IMR-90 (cell line): ENCODE data around the gene DOCK6. TPM values are rescaled to one million over a fixed set of nuclear protein-coding genes. Genes with fewer than 3 reads are reported as not detected.

ENCODE experiments used
- ATAC-seq: fragments of 200-7000 bp; cut with Tn5 transposase; 2 replicates; pipeline ENCODE4 v1.9.1; 2020; ENCODE audit warnings: low read depth, mild to moderate bottlenecking, moderate library complexity
- BruUV-seq: library from RNA; stranded (reverse); fragments of 400-500 nt; replicated peaks from 2 replicates; lab custom pipeline; 2021; lab: Mats Ljungman, UMichigan
- CTCF ChIA-PET: fragments of 300-600 bp; formaldehyde crosslinking; extraction: SDS; loops from one replicate; lab custom pipeline; 2021; ENCODE audit warnings: antibody characterized with exemption; lab: Yijun Ruan, JAX
- POLR2A ChIA-PET: fragments of 300-600 bp; sonication (Branson Sonifier 250); formaldehyde crosslinking; loops from one replicate; lab custom pipeline; 2022; ENCODE audit warnings: antibody characterized with exemption; ENCODE audit not compliant: unreplicated experiment; lab: Charles Lee
- DNase-seq: peaks from one replicate; pipeline ENCODE4 v3.0.0; 2013
- H2AFZ ChIP-seq: replicated peaks from 2 replicates; pipeline ENCODE3; 2013; ENCODE audit warnings: low read length, mild to moderate bottlenecking; ENCODE audit not compliant: poor library complexity
- H2AK5ac ChIP-seq: 2 replicates; pipeline ENCODE4 v1.6.1; 2013; ENCODE audit warnings: low read depth, low read length, inconsistent platforms
- H2AK9ac ChIP-seq: replicated peaks from 2 replicates; pipeline ENCODE3; 2013; ENCODE audit warnings: mild to moderate bottlenecking, low read depth, low read length, moderate library complexity; ENCODE audit not compliant: poor library complexity
- H2BK120ac ChIP-seq: 2 replicates; pipeline ENCODE4 v1.6.1; 2013; ENCODE audit warnings: low read depth, low read length, inconsistent platforms
- H2BK15ac ChIP-seq: 3 replicates; pipeline ENCODE4 v1.6.1; 2013; ENCODE audit warnings: low read depth, low read length, inconsistent platforms
- H2BK20ac ChIP-seq: 2 replicates; pipeline ENCODE4 v1.6.1; 2013; ENCODE audit warnings: low read depth, mild to moderate bottlenecking, inconsistent platforms, low read length, moderate library complexity
- H2BK5ac ChIP-seq: 2 replicates; pipeline ENCODE4 v1.6.1; 2013; ENCODE audit warnings: mild to moderate bottlenecking, low read depth, low read length, inconsistent platforms; ENCODE audit not compliant: poor library complexity, severe bottlenecking
- H3K14ac ChIP-seq: replicated peaks from 2 replicates; pipeline ENCODE4 v1.6.1; 2013; ENCODE audit warnings: low read depth, low read length, inconsistent platforms
- H3K18ac ChIP-seq: 2 replicates; pipeline ENCODE4 v1.6.1; 2013; ENCODE audit warnings: low read depth, low read length, control low read depth
- H3K23ac ChIP-seq: 2 replicates; pipeline ENCODE4 v1.6.1; 2013; ENCODE audit warnings: low read depth, low read length, inconsistent platforms
- H3K27ac ChIP-seq: 2 replicates; pipeline ENCODE4 v1.5.1; 2013; ENCODE audit warnings: mild to moderate bottlenecking, control low read depth, low read length; ENCODE audit not compliant: insufficient read depth
- H3K27me3 ChIP-seq: 2 replicates; pipeline ENCODE4 v1.6.1; 2013; ENCODE audit warnings: low read length; ENCODE audit not compliant: control insufficient read depth, insufficient read depth
- H3K36me3 ChIP-seq: 2 replicates; pipeline ENCODE4 v1.6.1; 2013; ENCODE audit warnings: low read length, mixed read lengths; ENCODE audit not compliant: control insufficient read depth, insufficient read depth
- H3K4ac ChIP-seq: 2 replicates; pipeline ENCODE4 v1.6.1; 2013; ENCODE audit warnings: low read depth, low read length, inconsistent platforms
- H3K4me1 ChIP-seq: 2 replicates; pipeline ENCODE4 v1.6.1; 2013; ENCODE audit warnings: low read length, mixed read lengths; ENCODE audit not compliant: control insufficient read depth, insufficient read depth
- H3K4me2 ChIP-seq: 2 replicates; pipeline ENCODE4 v1.6.1; 2013; ENCODE audit warnings: low read depth, mild to moderate bottlenecking, control low read depth, low read length, moderate library complexity
- H3K4me3 ChIP-seq: 2 replicates; pipeline ENCODE4 v1.5.1; 2013; ENCODE audit warnings: low read depth, mild to moderate bottlenecking, control low read depth, low read length, moderate library complexity; ENCODE audit not compliant: insufficient read depth
- H3K56ac ChIP-seq: 2 replicates; pipeline ENCODE4 v1.6.1; 2013; ENCODE audit warnings: low read length, inconsistent platforms; ENCODE audit not compliant: insufficient read depth; ENCODE audit errors: extremely low read depth
- H3K79me1 ChIP-seq, 2 experiments: 2 replicates each; pipeline ENCODE4 v1.6.1; 2013; ENCODE audit warnings: low read length in 2 of 2, inconsistent platforms in 1 of 2, low read depth in 1 of 2
- H3K9ac ChIP-seq: 2 replicates; pipeline ENCODE4 v1.6.1; 2013; ENCODE audit warnings: low read depth, low read length, control low read depth
- H3K9me1 ChIP-seq: 2 replicates; pipeline ENCODE4 v1.6.1; 2013; ENCODE audit warnings: low read length, inconsistent platforms; ENCODE audit not compliant: insufficient read depth
- H3K9me3 ChIP-seq: 2 replicates; pipeline ENCODE4 v1.6.1; 2013; ENCODE audit warnings: low read length; ENCODE audit not compliant: control insufficient read depth, insufficient read depth
- H4K20me1 ChIP-seq: 2 replicates; pipeline ENCODE4 v1.6.1; 2013; ENCODE audit warnings: low read length, inconsistent platforms; ENCODE audit not compliant: insufficient read depth
- H4K5ac ChIP-seq: 2 replicates; pipeline ENCODE4 v1.6.1; 2013; ENCODE audit warnings: mild to moderate bottlenecking, low read depth, low read length, control low read depth
- H4K8ac ChIP-seq, 2 experiments: 2 replicates each; pipeline ENCODE4 v1.6.1; 2013; ENCODE audit warnings: low read depth in 2 of 2, low read length in 2 of 2, control low read depth in 1 of 2, inconsistent platforms in 1 of 2
- H4K91ac ChIP-seq: 2 replicates; pipeline ENCODE4 v1.6.1; 2013; ENCODE audit warnings: low read depth, low read length, inconsistent platforms; ENCODE audit not compliant: insufficient read depth
- BHLHE40 ChIP-seq: fragments of 150-350 bp; IDR thresholded peaks from 2 replicates; pipeline ENCODE4 v1.6.1; 2016; ENCODE audit warnings: mild to moderate bottlenecking, low read depth, low read length
- CEBPB ChIP-seq: IDR thresholded peaks from 2 replicates; pipeline ENCODE4 v1.6.1; 2012; ENCODE audit warnings: low read depth, low read length, improper control_type of control experiment
- CHD1 ChIP-seq: IDR thresholded peaks from 2 replicates; pipeline ENCODE4 v1.6.1; 2012; ENCODE audit warnings: low read depth, low read length, improper control_type of control experiment
- ELK1 ChIP-seq: fragments of 150-350 bp; IDR thresholded peaks from 2 replicates; pipeline ENCODE4 v1.6.1; 2016; ENCODE audit warnings: low read depth, mild to moderate bottlenecking, low read length, moderate library complexity, borderline replicate concordance
- FOS ChIP-seq: fragments of 150-350 bp; IDR thresholded peaks from 2 replicates; pipeline ENCODE4 v1.6.1; 2016; ENCODE audit warnings: low read depth, low read length
- MAFK ChIP-seq: IDR thresholded peaks from 2 replicates; pipeline ENCODE4 v1.6.1; 2012; ENCODE audit warnings: low read depth, low read length, improper control_type of control experiment
- MAZ ChIP-seq: IDR thresholded peaks from 2 replicates; pipeline ENCODE4 v1.6.1; 2012; ENCODE audit warnings: low read depth, mild to moderate bottlenecking, low read length, improper control_type of control experiment, moderate library complexity, borderline replicate concordance
- MXI1 ChIP-seq: IDR thresholded peaks from 2 replicates; pipeline ENCODE4 v1.6.1; 2012; ENCODE audit warnings: low read depth, mild to moderate bottlenecking, low read length, moderate library complexity, borderline replicate concordance
- POLR2A ChIP-seq: IDR thresholded peaks from 2 replicates; pipeline ENCODE4 v1.6.1; 2012; ENCODE audit warnings: mild to moderate bottlenecking, low read depth, low read length
- RAD21 ChIP-seq: IDR thresholded peaks from 2 replicates; pipeline ENCODE4 v1.6.1; 2012; ENCODE audit warnings: low read length, improper control_type of control experiment
- RCOR1 ChIP-seq: IDR thresholded peaks from 2 replicates; pipeline ENCODE4 v1.6.1; 2012; ENCODE audit warnings: mild to moderate bottlenecking, low read length, improper control_type of control experiment; ENCODE audit not compliant: insufficient replicate concordance
- RFX5 ChIP-seq: IDR thresholded peaks from 2 replicates; pipeline ENCODE4 v1.8.0; 2012; ENCODE audit warnings: low read depth, mild to moderate bottlenecking, low read length, moderate library complexity
- USF2 ChIP-seq: fragments of 150-350 bp; IDR thresholded peaks from 2 replicates; pipeline ENCODE4 v1.6.1; 2017; ENCODE audit warnings: mild to moderate bottlenecking, antibody characterized with exemption, low read length, low read depth
- WGBS, 2 experiments: methylation state at CpG; one replicate each; pipeline versions ENCODE4 v1.1.5 to v1.1.7; 2013; ENCODE audit warnings: missing lambda C conversion rate in 2 of 2; ENCODE audit not compliant: insufficient read length in 1 of 2; ENCODE audit errors: extremely low coverage in 2 of 2; 5-methylcytosine and 5-hydroxymethylcytosine counted together
- dilution Hi-C: fragments of 300-500 bp; cut with HindIII; formaldehyde crosslinking; loops from one replicate; pipeline ENCODE4 v1.14.3; 2018; ENCODE audit warnings: low sequenced_read_pairs; ENCODE audit not compliant: unreplicated experiment
- in situ Hi-C: fragments of 300-500 bp; cut with MboI; formaldehyde crosslinking; loops from 3 replicates; pipeline ENCODE4 v1.14.3; 2019; ENCODE audit warnings: low sequenced_read_pairs, inconsistent platforms, mixed read lengths
- intact Hi-C: fragments of 100-400 bp; cut with micrococcal nuclease; formaldehyde crosslinking; loops from 2 replicates; pipeline ENCODE4 v1.10.0; 2022
- polyA plus RNA-seq, 3 experiments: library from polyadenylated mRNA; depleted of rRNA; stranded (reverse); fragments of >200 nt; gene quantifications; 2 replicates each; pipeline ENCODE4 v1.2.3, GENCODE V29; 2012; ENCODE audit warnings: low replicate concordance in 1 of 3
- total RNA-seq: library from RNA; depleted of rRNA; stranded (reverse); fragments of >200 nt; gene quantifications from 2 replicates; pipeline ENCODE4 v1.2.3, GENCODE V29; 2012
- TF ChIP-seq, protein P1 (sequence below): conservative IDR thresholded peaks from 2 replicates; pipeline ENCODE4 v1.5.1; 2012; ENCODE audit warnings: mild to moderate bottlenecking, low read depth, low read length, improper control_type of control experiment

The DOCK6 gene
- total and polyA plus RNA-seq, 2 of the 4 experiments (the other 2 are of a cell fraction), result 5.0 to 18.4 TPM

DNA sequence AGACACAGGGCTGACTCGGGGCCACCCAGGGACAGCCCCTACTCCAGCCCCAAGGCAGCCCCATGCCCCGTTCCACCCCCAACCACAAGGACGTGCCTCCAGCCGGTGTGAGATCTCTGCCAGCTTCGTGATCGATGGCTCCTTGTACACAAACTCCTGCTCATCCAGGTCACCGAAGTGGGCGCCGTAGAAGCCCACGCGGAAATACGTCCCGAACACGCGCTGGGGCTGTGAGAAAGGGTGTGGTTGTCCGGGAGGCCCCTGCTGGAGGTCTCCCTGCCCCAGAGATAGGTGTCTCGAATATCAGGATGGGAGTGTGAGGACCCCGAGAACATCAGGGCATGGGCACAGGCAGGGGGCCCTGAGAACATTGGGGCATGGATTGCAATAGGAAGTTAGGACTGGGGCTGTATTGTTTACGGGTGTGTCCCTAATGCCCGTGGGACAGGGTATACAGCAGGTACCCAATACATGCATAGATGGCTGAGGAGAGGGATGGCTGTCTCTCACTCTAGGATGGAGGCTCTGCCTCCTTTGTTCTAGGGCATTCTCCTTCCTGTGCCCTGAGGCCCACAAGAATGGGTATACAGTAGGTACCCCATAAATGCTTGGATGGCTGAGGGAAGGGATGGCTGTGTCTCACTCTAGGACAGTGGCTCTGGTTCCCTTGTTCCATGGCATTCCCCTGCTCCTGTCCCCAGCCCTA, 59.7 kb downstream of the DOCK6 start:
- peak overlapping the region; percentile 93 for H2BK120ac ChIP-seq
- ATAC-seq (no peak), DNase-seq (no peak)
- H2AK9ac ChIP-seq, result peak overlapping the region; percentile 88
- H2AK5ac ChIP-seq, result peak overlapping the region; percentile 98
- H3K27me3 ChIP-seq, result no peaks in the 10 kb centered on the region
- H3K4me3 ChIP-seq, result no peak overlapping the region
- intact Hi-C loops (loop anchor here (1.0 kb wide), 3 partner anchors 65 to 166 kb away; no protein-coding TSS in a partner anchor), in situ Hi-C loops (loop anchor here (5.0 to 10.0 kb wide), 3 partner anchors 70 to 265 kb away; no protein-coding TSS in a partner anchor), dilution Hi-C loops (no loop called here)
- H4K8ac ChIP-seq, result peak overlapping the region; percentile 95 to 96
- peak overlapping the region; percentile 85 for H3K18ac ChIP-seq
- peaks cover 7% of the 10 kb centered on the region; the same call in 1 of the 2 replicates for H3K36me3 ChIP-seq
- peak overlapping the region; percentile 53 for H3K56ac ChIP-seq
- WGBS, 2 experiments, result 89% methylated on average over 7 of the region's 20 CpGs; no CpG with 5 or more reads in 1 of the 2 experiments
- peaks cover 11 to 24% of the 10 kb centered on the region in 2 experiments; a peak in 3 of 4 replicates for H3K79me1 ChIP-seq
- peaks cover 11% of the 10 kb centered on the region for H3K9me1 ChIP-seq
- H3K4ac ChIP-seq, result peak overlapping the region; percentile 100
- POLR2A ChIA-PET, result no interaction called here
- H3K9ac ChIP-seq, result peak overlapping the region; percentile 61
- H4K5ac ChIP-seq, result peak overlapping the region; percentile 89
- H3K14ac ChIP-seq, result peak overlapping the region; percentile 96
- H3K4me2 ChIP-seq, result no peak overlapping the region
- no peak for TF ChIP-seq BHLHE40
- no peak for TF ChIP-seq USF2
- no peak for TF ChIP-seq MXI1
- TF ChIP-seq MAFK, result no peak
- no peak for TF ChIP-seq RCOR1
- no peak for TF ChIP-seq RFX5
- TF ChIP-seq, protein P1, sequence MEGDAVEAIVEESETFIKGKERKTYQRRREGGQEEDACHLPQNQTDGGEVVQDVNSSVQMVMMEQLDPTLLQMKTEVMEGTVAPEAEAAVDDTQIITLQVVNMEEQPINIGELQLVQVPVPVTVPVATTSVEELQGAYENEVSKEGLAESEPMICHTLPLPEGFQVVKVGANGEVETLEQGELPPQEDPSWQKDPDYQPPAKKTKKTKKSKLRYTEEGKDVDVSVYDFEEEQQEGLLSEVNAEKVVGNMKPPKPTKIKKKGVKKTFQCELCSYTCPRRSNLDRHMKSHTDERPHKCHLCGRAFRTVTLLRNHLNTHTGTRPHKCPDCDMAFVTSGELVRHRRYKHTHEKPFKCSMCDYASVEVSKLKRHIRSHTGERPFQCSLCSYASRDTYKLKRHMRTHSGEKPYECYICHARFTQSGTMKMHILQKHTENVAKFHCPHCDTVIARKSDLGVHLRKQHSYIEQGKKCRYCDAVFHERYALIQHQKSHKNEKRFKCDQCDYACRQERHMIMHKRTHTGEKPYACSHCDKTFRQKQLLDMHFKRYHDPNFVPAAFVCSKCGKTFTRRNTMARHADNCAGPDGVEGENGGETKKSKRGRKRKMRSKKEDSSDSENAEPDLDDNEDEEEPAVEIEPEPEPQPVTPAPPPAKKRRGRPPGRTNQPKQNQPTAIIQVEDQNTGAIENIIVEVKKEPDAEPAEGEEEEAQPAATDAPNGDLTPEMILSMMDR, result no peak
- no peak for TF ChIP-seq CHD1
- no peak for TF ChIP-seq ELK1
- no peak for TF ChIP-seq CEBPB
- no peak for TF ChIP-seq RAD21
- TF ChIP-seq FOS, result no peak
- no peak for TF ChIP-seq MAZ
- TF ChIP-seq POLR2A, result no peak
- BruUV-seq, result no TSS peak
- peak overlapping the region; percentile 98 for H3K23ac ChIP-seq
- H2AFZ ChIP-seq, result peak overlapping the region; percentile 39
- peak overlapping the region; percentile 99 for H4K91ac ChIP-seq
- H2BK5ac ChIP-seq, result peak overlapping the region; percentile 81
- peak overlapping the region; percentile 99 for H2BK20ac ChIP-seq
- CTCF ChIA-PET, result interaction anchor here (0.6 to 0.7 kb wide), 4 partner anchors 7 to 261 kb away, joined by 3 to 5 read pairs (median 3); no protein-coding TSS in a partner anchor
- H4K20me1 ChIP-seq, result no peaks in the 10 kb centered on the region
- H3K27ac ChIP-seq, result peak overlapping the region; percentile 89
- no peaks in the 10 kb centered on the region for H3K9me3 ChIP-seq
- peaks cover 13% of the 10 kb centered on the region for H3K4me1 ChIP-seq
- peak overlapping the region; percentile 100 for H2BK15ac ChIP-seq
